Neural cell (in vitro differentiated cells): Measurements from ENCODE around the gene OGT. TPM values are rescaled to one million over a fixed set of nuclear protein-coding genes. Genes with fewer than 3 reads are reported as not detected.

Experiments used
- H2AFZ ChIP-seq: fragments of 200-600, 300-800 bp; sonication (generic), shearing (Covaris generic); 2 replicates; pipeline ENCODE4 v1.6.0; 2014; ENCODE audit warnings: low read depth, mild to moderate bottlenecking, antibody characterized with exemption, low read length, moderate library complexity
- H3F3A ChIP-seq: fragments of 200-600 bp; shearing (Covaris generic); 2 replicates; pipeline ENCODE4 v1.6.1; 2016; ENCODE audit warnings: mild to moderate bottlenecking, moderate library complexity, mixed read lengths, antibody characterized with exemption, low read length; ENCODE audit not compliant: insufficient read depth, poor library complexity, severe bottlenecking
- H3K27ac ChIP-seq: fragments of 200-600, 300-800 bp; sonication (generic), shearing (Covaris generic); 2 replicates; pipeline ENCODE4 v1.5.1; 2014; ENCODE audit warnings: mild to moderate bottlenecking, low read length, moderate library complexity
- H3K27me3 ChIP-seq: fragments of 300-800, 200-600 bp; sonication (generic), shearing (Covaris generic); 2 replicates; pipeline ENCODE4 v1.6.0; 2014; ENCODE audit warnings: mild to moderate bottlenecking, low read depth, low read length, moderate library complexity; ENCODE audit not compliant: insufficient read depth
- H3K36me3 ChIP-seq: fragments of 300-800, 200-600 bp; sonication (generic), shearing (Covaris generic); 2 replicates; pipeline ENCODE4 v1.5.1; 2014; ENCODE audit warnings: mild to moderate bottlenecking, antibody characterized with exemption, low read length, moderate library complexity; ENCODE audit not compliant: insufficient read depth
- H3K4me2 ChIP-seq: fragments of 300-800, 200-600 bp; sonication (generic), shearing (Covaris generic); 2 replicates; pipeline ENCODE4 v1.6.0; 2014; ENCODE audit warnings: mild to moderate bottlenecking, low read length
- H3K4me3 ChIP-seq: fragments of 300-800, 200-600 bp; sonication (generic), shearing (Covaris generic); 2 replicates; pipeline ENCODE4 v1.5.1; 2014; ENCODE audit warnings: mild to moderate bottlenecking, low read length, moderate library complexity
- H3K79me2 ChIP-seq: fragments of 200-600 bp; shearing (Covaris generic); replicated peaks from 2 replicates; pipeline ENCODE4 v1.6.0; 2014; ENCODE audit warnings: mild to moderate bottlenecking, low read length, moderate library complexity; ENCODE audit not compliant: insufficient read depth
- H3K9ac ChIP-seq: fragments of 300-800, 200-600 bp; sonication (generic), shearing (Covaris generic); 2 replicates; pipeline ENCODE4 v1.6.1; 2016; ENCODE audit warnings: mild to moderate bottlenecking, low read length, mixed read lengths
- H3K9me2 ChIP-seq: fragments of 200-600 bp; shearing (Covaris generic); 2 replicates; pipeline ENCODE4 v1.6.1; 2016; ENCODE audit warnings: mild to moderate bottlenecking, low read length, mixed read lengths; ENCODE audit not compliant: insufficient read depth
- H3K9me3 ChIP-seq: fragments of 200-600, 300-800 bp; sonication (generic), shearing (Covaris generic); 2 replicates; pipeline ENCODE4 v1.6.1; 2016; ENCODE audit warnings: mild to moderate bottlenecking, mixed run types, low read length, moderate library complexity, mixed read lengths
- H4K20me1 ChIP-seq: fragments of 200-600 bp; shearing (Covaris generic); 2 replicates; pipeline ENCODE4 v1.6.1; 2016; ENCODE audit warnings: mild to moderate bottlenecking, mixed run types; ENCODE audit not compliant: insufficient read depth
- EP300 ChIP-seq: fragments of 450-650 bp; conservative IDR thresholded peaks from 2 replicates; pipeline ENCODE4 v1.6.1; 2014; ENCODE audit warnings: antibody characterized with exemption, mild to moderate bottlenecking, moderate library complexity; ENCODE audit not compliant: poor library complexity, severe bottlenecking
- EZH2 ChIP-seq: fragments of 200-600, 300-800 bp; shearing (Covaris generic), sonication (generic); IDR thresholded peaks from 2 replicates; pipeline ENCODE4 v1.6.1; 2014; ENCODE audit warnings: antibody characterized with exemption, low read length, borderline replicate concordance, mild to moderate bottlenecking; ENCODE audit not compliant: insufficient read depth, poor library complexity, severe bottlenecking
- MXI1 ChIP-seq: fragments of 450-650 bp; conservative IDR thresholded peaks from 2 replicates; pipeline ENCODE4 v1.6.1; 2014; ENCODE audit warnings: antibody characterized with exemption, mild to moderate bottlenecking; ENCODE audit not compliant: poor library complexity, severe bottlenecking
- POLR2AphosphoS5 ChIP-seq: IDR thresholded peaks from 2 replicates; pipeline ENCODE4 v1.6.1; 2012
- RAD21 ChIP-seq: fragments of 450-650 bp; conservative IDR thresholded peaks from 2 replicates; pipeline ENCODE4 v1.6.1; 2014; ENCODE audit warnings: antibody characterized with exemption, mild to moderate bottlenecking, moderate library complexity
- SMC3 ChIP-seq: fragments of 450-650 bp; conservative IDR thresholded peaks from 2 replicates; pipeline ENCODE4 v1.6.1; 2014; ENCODE audit warnings: antibody characterized with exemption, mild to moderate bottlenecking, moderate library complexity; ENCODE audit not compliant: poor library complexity
- TAF1 ChIP-seq: IDR thresholded peaks from 2 replicates; pipeline ENCODE4 v1.6.1; 2012; ENCODE audit warnings: low read depth
- polyA plus RNA-seq: library from polyadenylated mRNA; depleted of rRNA; stranded (reverse); fragments of >200 nt; gene quantifications from 2 replicates; pipeline ENCODE4 v1.2.3, GENCODE V29; 2014
- small RNA-seq, 3 experiments: library from RNA; depleted of rRNA; stranded (forward); fragments of <200 nt; gene quantifications; one replicate each; pipeline ENCODE3, GENCODE V24; 2012
- TF ChIP-seq, protein P1 (sequence below): IDR thresholded peaks from 2 replicates; pipeline ENCODE4 v1.6.1; 2012; ENCODE audit warnings: borderline replicate concordance
- TF ChIP-seq, protein P2 (sequence below): fragments of 450-650 bp; IDR thresholded peaks from 2 replicates; pipeline ENCODE4 v1.5.1; 2014; ENCODE audit warnings: antibody characterized with exemption, mild to moderate bottlenecking, moderate library complexity; ENCODE audit not compliant: poor library complexity, severe bottlenecking

The OGT gene
- polyA plus RNA-seq, 1 donor from 2014 or later: 340 TPM

DNA sequence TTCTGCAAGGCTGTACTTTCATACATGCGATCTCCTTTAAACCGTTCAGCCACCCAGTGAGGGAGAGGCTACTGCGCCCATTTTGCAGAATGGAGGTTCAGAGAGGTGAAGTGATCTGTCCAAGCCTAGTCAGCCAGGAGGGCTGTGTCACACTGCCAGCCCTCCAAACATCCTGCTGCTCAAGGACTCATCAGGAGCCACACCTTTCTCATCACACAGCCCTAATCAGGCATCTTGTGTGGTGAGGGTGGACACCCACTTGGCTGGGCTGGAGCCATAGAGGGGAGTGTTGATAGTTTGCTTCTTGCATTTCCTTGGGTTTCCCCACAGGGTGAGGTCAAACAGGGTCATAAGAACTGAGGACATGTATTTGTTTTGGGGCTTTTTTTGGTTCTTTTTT, 90.8 kb downstream of the OGT start:
- Histone ChIP-seq H4K20me1 (no peaks in the 10 kb centered on the region), H3K4me2 (no peak overlapping the region), H3K27ac (no peak overlapping the region), H3K9me3 (no peaks in the 10 kb centered on the region), H2AFZ (no peak overlapping the region), H3K9ac (no peak overlapping the region), H3K27me3 (no peaks in the 10 kb centered on the region), H3K79me2 (no peaks in the 10 kb centered on the region), H3K4me3 (no peak overlapping the region), H3K9me2 (no peaks in the 10 kb centered on the region), H3F3A (no peaks in the 10 kb centered on the region), H3K36me3 (no peaks in the 10 kb centered on the region)
- TF ChIP-seq EZH2 (no peak), EP300 (no peak), SMC3 (no peak)
- TF ChIP-seq, protein P1, sequence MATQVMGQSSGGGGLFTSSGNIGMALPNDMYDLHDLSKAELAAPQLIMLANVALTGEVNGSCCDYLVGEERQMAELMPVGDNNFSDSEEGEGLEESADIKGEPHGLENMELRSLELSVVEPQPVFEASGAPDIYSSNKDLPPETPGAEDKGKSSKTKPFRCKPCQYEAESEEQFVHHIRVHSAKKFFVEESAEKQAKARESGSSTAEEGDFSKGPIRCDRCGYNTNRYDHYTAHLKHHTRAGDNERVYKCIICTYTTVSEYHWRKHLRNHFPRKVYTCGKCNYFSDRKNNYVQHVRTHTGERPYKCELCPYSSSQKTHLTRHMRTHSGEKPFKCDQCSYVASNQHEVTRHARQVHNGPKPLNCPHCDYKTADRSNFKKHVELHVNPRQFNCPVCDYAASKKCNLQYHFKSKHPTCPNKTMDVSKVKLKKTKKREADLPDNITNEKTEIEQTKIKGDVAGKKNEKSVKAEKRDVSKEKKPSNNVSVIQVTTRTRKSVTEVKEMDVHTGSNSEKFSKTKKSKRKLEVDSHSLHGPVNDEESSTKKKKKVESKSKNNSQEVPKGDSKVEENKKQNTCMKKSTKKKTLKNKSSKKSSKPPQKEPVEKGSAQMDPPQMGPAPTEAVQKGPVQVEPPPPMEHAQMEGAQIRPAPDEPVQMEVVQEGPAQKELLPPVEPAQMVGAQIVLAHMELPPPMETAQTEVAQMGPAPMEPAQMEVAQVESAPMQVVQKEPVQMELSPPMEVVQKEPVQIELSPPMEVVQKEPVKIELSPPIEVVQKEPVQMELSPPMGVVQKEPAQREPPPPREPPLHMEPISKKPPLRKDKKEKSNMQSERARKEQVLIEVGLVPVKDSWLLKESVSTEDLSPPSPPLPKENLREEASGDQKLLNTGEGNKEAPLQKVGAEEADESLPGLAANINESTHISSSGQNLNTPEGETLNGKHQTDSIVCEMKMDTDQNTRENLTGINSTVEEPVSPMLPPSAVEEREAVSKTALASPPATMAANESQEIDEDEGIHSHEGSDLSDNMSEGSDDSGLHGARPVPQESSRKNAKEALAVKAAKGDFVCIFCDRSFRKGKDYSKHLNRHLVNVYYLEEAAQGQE: no peak

DNA sequence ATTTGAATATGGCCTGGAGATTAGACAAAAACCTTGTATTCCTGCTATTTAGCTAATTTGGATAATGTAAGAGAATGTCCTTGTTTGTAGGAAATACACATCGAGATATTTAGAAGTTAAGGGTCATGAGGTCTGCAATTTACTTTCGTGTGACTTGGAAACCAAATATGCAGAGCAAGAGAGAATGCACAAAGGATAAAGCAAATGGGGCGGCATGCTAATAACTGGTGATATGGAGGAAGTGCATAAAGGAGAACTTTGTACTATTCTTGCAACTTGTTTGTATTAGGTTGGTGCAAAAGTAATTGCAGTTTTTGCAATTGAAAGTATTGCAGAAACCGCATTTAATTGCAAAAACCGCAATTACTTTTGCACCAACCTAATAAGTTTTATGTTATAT, 92.6 kb downstream of the OGT start:
- no peaks in the 10 kb centered on the region for H3K27me3 ChIP-seq

More for the DNA sequence above, 92.6 kb downstream of the OGT start:
- TF ChIP-seq EZH2: no peak
- no peak for TF ChIP-seq RAD21
- no peak for TF ChIP-seq MXI1
- TF ChIP-seq, protein P2, sequence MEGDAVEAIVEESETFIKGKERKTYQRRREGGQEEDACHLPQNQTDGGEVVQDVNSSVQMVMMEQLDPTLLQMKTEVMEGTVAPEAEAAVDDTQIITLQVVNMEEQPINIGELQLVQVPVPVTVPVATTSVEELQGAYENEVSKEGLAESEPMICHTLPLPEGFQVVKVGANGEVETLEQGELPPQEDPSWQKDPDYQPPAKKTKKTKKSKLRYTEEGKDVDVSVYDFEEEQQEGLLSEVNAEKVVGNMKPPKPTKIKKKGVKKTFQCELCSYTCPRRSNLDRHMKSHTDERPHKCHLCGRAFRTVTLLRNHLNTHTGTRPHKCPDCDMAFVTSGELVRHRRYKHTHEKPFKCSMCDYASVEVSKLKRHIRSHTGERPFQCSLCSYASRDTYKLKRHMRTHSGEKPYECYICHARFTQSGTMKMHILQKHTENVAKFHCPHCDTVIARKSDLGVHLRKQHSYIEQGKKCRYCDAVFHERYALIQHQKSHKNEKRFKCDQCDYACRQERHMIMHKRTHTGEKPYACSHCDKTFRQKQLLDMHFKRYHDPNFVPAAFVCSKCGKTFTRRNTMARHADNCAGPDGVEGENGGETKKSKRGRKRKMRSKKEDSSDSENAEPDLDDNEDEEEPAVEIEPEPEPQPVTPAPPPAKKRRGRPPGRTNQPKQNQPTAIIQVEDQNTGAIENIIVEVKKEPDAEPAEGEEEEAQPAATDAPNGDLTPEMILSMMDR: no peak
- TF ChIP-seq TAF1: no peak
- TF ChIP-seq EP300: no peak
- TF ChIP-seq POLR2AphosphoS5: no peak
- no peak for TF ChIP-seq SMC3
- TF ChIP-seq, protein P1: no peak
- Histone ChIP-seq H2AFZ (no peak overlapping the region), H4K20me1 (no peaks in the 10 kb centered on the region), H3K9me2 (no peaks in the 10 kb centered on the region), H3K4me3 (no peak overlapping the region), H3K36me3 (no peaks in the 10 kb centered on the region), H3K9ac (no peak overlapping the region), H3K27ac (no peak overlapping the region), H3K4me2 (no peak overlapping the region), H3K79me2 (no peaks in the 10 kb centered on the region), H3F3A (no peaks in the 10 kb centered on the region), H3K9me3 (no peaks in the 10 kb centered on the region)

Small RNAs within 50 kb of the gene (small RNA-seq; reads per million reads assigned to genes)
- gene RF00019: 0 to 1.2 (median 0) reads per million in 3 experiments

Other genes starting within 250 kb of the OGT start
- gene NONO, start 249.5 kb upstream of the OGT start, polyA plus RNA-seq: 436 and 444 TPM in 2 replicates
- gene ITGB1BP2, start 231.4 kb upstream of the OGT start, polyA plus RNA-seq: 2.8 and 5.4 TPM in 2 replicates
- 28.8 and 29.5 TPM in 2 replicates for gene TAF1, start 166.7 kb upstream of the OGT start, polyA plus RNA-seq
- 11.0 and 14.6 TPM in 2 replicates for gene GCNA, start 45.3 kb downstream of the OGT start, polyA plus RNA-seq
- gene CXCR3, start 85.4 kb downstream of the OGT start, polyA plus RNA-seq: not detected in 2 replicates
- gene CXorf49, start 185.2 kb downstream of the OGT start, polyA plus RNA-seq: not detected in 2 replicates
- not detected in 2 replicates for gene CXorf49B, start 230.2 kb downstream of the OGT start, polyA plus RNA-seq